DND-41 (cell line): ENCODE data around the gene OGFOD2.

Experiments
- CTCF ChIP-seq: IDR thresholded peaks from 2 replicates; pipeline ENCODE4 v1.5.1; 2012; ENCODE audit warnings: borderline replicate concordance, low read length, moderate library complexity, mild to moderate bottlenecking; ENCODE audit not compliant: poor library complexity, severe bottlenecking; ENCODE audit errors: extremely low read depth
- EZH2 ChIP-seq: IDR thresholded peaks from 3 replicates; pipeline ENCODE4 v1.6.1; 2012; ENCODE audit warnings: borderline replicate concordance, low read depth, mild to moderate bottlenecking, moderate library complexity, low read length, inconsistent platforms; ENCODE audit not compliant: severe bottlenecking

GRCh38 chr12:122934722-122935121, 40.3 kb upstream of the OGFOD2 start:
- no peak for TF ChIP-seq EZH2
- TF ChIP-seq CTCF: no peak
